ENCODE measurements around the gene ADAT1.

Gene ADAT1

DNA sequence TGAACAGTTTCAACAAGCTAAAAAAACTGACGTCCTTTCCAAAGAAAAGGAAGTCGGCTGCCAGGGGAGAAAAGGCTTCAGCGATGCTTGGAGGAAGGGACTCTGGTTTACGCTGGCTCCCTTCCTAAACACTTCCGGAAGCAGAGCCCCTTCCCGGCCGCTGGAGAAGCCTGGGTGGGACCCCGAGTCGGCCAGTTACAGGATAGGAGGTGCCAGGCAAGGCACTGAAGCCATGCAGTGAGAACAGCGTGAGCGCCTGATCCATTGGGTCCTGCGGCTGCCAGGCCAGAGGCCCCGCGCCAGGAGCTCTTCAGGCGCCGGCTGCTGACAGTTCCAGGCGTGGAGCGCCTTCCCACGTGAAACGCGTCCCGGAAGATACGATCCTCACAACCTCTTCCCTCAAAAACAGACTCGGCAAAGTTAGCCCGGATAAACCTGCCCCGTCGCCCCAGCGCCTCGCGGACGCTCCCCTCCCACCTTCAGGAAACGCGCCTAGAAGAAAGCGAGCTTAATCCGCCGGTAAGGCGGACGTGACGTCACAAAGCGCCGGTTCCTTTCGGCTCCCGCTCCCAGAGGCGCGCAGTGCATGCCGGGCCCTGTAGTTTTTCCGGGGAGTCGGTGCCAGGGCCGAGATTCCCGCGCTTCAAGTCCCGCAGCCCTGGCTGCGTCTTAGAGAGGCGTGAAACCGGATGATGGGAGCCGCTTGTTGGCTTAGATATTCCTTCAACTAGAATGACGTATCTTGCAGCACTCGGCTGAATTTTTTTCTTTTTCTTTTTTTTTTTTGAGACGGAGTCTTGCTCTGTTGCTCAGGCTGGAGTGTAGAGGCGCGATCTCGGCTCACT lies at the start of gene ADAT1:
Gene ADAT1 (minus strand): TSS at position 521 of the 845 bp plus-strand sequence. CDS start 2,482 bp downstream, outside the sequence.
- DNase-seq, result peak; percentile 94

GRCh38 chr16:75667503-75667902 lies 44.4 kb upstream of the ADAT1 start:
- DNase-seq, result no peak

GRCh38 chr16:75660726-75661302 lies 37.7 kb upstream of the ADAT1 start:
- DNase-seq, result no peak

DNA sequence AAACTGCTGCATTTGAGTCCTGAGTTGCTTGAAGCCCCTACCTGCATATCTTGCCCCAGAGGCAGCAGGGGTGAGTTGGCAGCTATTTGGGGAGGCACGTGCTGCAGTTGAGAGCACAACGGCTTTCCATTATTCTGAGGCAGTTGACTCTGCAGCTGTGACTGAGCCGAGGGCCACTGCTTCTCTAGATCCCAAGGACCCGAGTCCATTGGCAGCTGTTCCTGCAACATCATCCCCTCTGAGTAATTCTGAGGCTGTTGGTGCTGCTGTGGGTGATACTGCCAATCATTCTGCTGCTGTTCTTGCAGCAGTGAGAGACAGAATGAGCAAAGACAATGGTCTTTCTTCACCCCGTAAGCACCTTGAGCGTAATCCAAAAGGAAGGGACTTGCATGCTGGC lies 37.2 kb upstream of the ADAT1 start:
- DNase-seq, result no peak

DNA sequence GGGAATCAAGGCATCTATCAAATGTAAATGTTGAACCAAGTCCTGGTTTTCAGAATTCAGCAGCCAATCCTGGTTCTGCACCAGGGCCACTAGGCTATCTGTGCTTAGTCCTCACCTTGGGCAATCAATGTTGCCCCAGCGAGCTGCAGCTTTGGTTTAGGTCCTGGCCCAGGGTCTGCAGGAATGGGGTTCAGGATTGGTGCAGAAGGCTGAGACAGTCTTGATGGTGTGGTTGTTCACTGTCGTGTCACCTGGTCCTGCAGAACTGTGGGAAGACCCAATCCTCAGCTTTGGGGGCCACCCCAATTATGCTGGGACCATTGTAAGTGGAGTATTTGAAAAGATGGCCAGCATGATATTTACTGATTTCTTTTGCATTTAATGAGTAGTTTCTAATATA lies 35.1 kb upstream of the ADAT1 start:
- no peak for DNase-seq

DNA sequence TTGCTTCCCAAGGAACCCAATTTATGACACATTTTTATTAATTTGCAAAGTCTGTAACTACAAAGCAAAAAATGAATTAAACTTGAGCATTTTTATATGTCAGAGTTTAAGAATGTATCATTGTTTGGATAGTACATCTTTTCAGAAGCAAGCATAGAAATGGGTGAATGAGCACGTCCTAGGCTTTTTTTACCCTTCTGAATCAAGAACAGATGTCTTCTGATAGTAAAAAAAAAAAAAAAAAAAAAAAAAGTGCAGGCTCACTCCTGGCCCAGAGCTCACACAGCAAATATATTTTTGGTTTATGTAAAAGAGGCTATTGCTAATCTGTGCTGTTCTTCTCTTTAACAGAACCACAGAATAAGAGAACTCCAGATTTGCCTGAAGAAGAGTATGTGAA lies 30.8 kb upstream of the ADAT1 start:
- no peak for DNase-seq

GRCh38 chr16:75648265-75649076 lies 25.4 kb upstream of the ADAT1 start:
- peak; percentile 59 for DNase-seq

DNA sequence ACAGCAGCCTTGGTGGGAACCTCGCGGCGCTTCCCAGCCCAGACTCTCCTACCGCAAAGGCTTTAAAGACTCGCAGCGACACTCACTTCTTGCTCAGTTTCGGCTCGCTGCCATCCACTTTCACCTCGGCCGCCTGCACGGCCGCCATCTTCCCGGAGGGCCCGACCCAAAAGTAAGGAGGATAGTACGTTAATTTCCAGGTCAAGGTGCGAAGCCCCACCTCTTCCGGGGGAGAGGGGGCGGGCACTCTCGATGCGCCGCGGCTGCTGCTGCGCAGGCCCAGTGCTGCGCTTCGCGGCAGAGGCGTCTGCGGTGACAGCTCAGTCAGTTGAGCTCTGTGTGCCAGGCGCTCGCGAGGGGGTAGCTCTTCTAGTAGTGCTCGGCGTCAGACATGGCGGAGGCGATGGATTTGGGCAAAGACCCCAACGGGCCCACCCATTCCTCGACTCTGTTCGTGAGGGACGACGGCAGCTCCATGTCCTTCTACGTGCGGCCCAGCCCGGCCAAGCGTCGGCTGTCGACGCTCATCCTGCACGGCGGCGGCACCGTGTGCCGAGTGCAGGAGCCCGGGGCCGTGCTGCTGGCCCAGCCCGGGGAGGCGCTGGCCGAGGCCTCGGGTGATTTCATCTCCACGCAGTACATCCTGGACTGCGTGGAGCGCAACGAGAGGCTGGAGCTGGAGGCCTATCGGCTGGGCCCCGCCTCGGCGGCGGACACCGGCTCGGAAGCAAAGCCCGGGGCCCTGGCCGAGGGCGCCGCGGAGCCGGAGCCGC lies 24.6 kb upstream of the ADAT1 start, which contains the start of the genes KARS1 and TERF2IP:
Gene KARS1 (minus strand): TSS at position 174 of the 773 bp plus-strand sequence. CDS start 26 bp downstream, at position 148.
Gene TERF2IP (plus strand): TSS at position 282 of the 773 bp plus-strand sequence. CDS start 110 bp downstream, at position 392.
- peak; percentile 93 for DNase-seq

DNA sequence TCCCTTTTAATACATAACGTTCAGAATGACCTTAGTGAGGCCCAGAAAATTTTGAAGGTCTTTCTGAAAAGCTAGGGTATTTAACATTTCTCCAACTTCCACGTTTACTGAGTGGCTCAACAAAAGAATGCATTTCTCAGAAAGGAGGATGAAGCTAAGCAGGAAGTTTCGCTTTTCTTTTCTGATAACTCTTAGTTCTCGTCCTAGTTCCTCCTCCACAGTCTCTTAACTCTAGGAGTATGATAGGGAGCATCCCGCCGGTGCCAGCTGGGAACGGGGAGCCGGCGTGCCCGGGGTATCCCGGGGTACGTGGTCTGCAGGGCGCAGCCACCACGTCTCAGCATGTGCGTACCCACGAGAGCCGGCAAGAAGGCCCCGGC lies 24.0 kb upstream of the ADAT1 start:
- DNase-seq, result no peak

- DNase-seq, result no peak
Measured at GRCh38 chr16:75644240-75645012, 21.3 kb upstream of the ADAT1 start.

DNA sequence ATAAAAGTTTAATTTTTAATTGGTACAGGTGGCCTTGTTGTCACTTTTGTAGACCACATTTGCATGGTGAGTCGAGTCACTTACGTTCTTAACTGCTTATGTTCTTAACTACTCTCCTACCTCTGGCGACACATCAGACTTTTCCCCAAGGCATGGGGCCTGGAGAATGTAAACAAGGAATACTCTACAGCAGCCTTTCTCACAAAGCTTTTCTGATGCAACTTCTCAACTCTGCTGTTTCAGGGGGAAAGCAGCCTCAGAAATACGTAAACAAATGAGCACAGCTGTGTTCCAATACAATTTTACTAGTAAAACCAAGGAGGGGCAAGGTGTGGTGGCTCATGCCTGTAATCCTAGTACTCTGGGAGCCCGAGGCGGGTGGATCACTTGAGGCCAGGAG lies 17.5 kb upstream of the ADAT1 start:
- DNase-seq, result no peak

- DNase-seq, result no peak
Measured at GRCh38 chr16:75635036-75635435, 12.0 kb upstream of the ADAT1 start.

GRCh38 chr16:75632857-75633256 lies 9.8 kb upstream of the ADAT1 start:
- DNase-seq, result no peak

- DNase-seq, result no peak
Measured at GRCh38 chr16:75630052-75630451, 7.0 kb upstream of the ADAT1 start.

DNA sequence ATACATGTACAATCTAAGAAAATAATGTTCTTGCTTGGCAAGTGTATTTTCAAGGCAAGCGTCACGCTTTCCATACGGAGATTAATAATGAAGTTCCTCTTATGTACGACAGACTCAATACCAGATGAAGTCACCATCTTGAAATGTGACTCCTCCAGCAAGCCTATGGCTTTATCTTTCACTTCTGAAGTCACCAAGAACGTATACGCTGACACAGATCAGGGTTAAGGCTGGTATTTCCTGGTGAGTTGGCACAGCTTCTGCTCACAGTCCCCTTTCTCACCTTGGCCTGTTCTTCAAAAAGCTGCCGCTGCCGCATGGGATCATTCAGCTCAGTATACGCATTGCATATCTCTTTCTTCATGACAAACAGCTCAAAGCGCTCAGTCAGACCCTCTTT lies 6.1 kb upstream of the ADAT1 start:
- no peak for DNase-seq

GRCh38 chr16:75628351-75628750 lies 5.3 kb upstream of the ADAT1 start:
- no peak for DNase-seq

DNA sequence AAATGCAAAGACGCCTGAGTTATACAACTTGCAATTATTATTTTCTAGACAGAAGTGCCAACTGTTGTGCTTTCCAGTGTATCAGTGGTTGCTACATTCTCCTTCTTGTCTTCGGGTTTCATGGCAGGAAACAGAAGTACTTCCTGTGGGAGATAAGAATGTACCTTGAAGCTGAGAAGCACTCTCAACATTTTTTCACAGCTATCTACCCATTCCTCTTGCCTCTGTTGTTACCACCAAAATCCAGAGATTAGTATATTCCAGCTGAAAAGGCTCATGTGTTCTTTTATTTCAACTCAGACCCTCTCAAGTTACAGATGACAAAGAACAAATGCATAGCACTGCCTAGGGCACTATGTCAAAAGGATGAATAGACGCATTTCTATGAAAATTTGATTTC lies 4.8 kb upstream of the ADAT1 start:
- DNase-seq, result no peak

DNA sequence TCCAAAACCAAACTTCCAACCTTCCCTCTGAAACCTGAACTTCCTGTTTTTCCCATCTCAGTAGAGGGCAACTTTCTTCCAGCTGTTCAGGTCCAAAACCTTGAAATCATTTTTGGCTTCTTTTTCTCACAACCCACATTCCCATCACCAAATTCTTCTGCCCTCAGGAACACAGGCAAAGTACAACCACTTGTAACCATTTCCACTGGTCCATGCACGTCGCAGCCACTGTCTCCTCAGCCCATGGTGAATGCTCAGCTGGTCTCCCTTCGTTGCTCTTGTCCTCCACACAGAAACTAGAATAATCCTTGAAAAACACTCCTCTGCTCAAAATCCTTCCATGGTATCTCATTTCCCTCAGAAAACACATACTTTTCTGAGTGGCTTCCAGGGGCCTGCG lies 3.7 kb upstream of the ADAT1 start:
- no peak for DNase-seq

GRCh38 chr16:75624921-75625334 lies 1.8 kb upstream of the ADAT1 start:
- no peak for DNase-seq

- no peak for DNase-seq
Measured at GRCh38 chr16:75621170-75621477, 2.0 kb downstream of the ADAT1 start.

DNA sequence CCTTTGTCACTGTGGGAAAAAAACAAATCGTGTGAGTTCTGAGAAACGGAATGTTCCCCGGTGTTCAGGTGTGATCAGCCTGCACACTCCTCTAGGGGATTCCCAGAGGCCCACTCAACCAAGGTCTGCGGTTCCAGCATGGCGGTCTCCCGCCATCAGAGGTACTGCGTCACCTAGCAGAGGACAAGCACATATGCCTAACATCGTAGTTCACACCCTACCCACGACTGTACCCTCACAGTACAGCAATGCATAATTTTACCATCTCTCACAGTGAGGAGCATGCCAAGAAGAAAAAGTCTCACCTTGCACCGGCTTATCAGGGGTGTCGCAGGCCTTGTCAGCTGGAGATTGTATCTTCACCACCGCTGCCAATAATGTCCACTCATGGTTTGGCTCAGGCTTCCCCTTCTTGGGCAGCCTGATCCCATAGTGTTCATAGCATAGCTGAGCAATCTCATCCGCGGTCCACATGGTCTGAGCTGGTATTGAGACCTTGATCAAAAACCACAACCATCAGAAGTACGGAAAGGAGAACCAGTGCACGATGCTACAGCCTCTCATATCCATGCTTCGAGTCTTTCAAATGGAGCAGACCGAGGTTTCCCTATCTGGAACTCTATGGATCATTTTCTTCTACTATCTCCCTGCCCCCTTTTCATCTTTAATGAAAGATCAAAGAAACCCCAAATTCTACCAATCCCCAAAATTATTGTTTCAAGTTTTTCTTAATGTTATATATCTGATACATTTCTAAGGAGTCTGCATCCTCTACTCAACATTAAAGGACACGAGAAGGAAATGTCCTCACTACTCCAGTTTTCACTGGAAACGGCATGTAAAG lies 2.5 kb downstream of the ADAT1 start:
- DNase-seq, result no peak
